HG03025 (cell line): Measurements from ENCODE around the gene DCTD.
"Not testable (repeated sequence)": the region's sequence is repeated elsewhere in the genome, so short reads cannot be mapped to it uniquely, and the experiment has no call there.

Experiments
- ATAC-seq: cut with Tn5 transposase; IDR thresholded peaks from one replicate; pipeline ENCODE4 v1.9.1; 2021; ENCODE audit warnings: mild to moderate bottlenecking, moderate library complexity; ENCODE audit not compliant: unreplicated experiment, low FRiP score

The DCTD gene

GRCh38 chr4:182922501-182923284 lies 5.5 kb upstream of the DCTD start:
- ATAC-seq: no peak

- ATAC-seq: no peak
Measured at GRCh38 chr4:182921608-182922007, 4.4 kb upstream of the DCTD start.

- no peak for ATAC-seq
Measured at GRCh38 chr4:182920676-182921075, 3.5 kb upstream of the DCTD start.

- ATAC-seq: no peak
Measured at GRCh38 chr4:182918791-182919302, 1.7 kb upstream of the DCTD start.

- peak; percentile 25 for ATAC-seq
Measured at GRCh38 chr4:182918044-182918607, 940 bp upstream of the DCTD start.

- peak; percentile 23 for ATAC-seq
Measured at GRCh38 chr4:182916483-182917181, 554 bp downstream of the DCTD start.

- ATAC-seq: no peak
Measured at GRCh38 chr4:182914357-182914756, 2.8 kb downstream of the DCTD start.

- ATAC-seq: no peak
Measured at GRCh38 chr4:182913621-182914020, 3.6 kb downstream of the DCTD start.

- ATAC-seq: no peak
Measured at GRCh38 chr4:182913036-182913435, 4.2 kb downstream of the DCTD start.

- ATAC-seq: no peak
Measured at GRCh38 chr4:182908124-182908523, 9.1 kb downstream of the DCTD start.

GRCh38 chr4:182907396-182907795 lies 9.8 kb downstream of the DCTD start:
- no peak for ATAC-seq

GRCh38 chr4:182906786-182907185 lies 10.4 kb downstream of the DCTD start:
- no peak for ATAC-seq

- no peak for ATAC-seq
Measured at GRCh38 chr4:182905038-182905437, 12.1 kb downstream of the DCTD start.

- ATAC-seq: no peak
Measured at GRCh38 chr4:182904211-182904761, 12.9 kb downstream of the DCTD start.

GRCh38 chr4:182903013-182903412 lies 14.2 kb downstream of the DCTD start:
- no peak for ATAC-seq

- ATAC-seq: no peak
Measured at GRCh38 chr4:182901337-182901736, 15.8 kb downstream of the DCTD start.

GRCh38 chr4:182900021-182900420 lies 17.2 kb downstream of the DCTD start:
- ATAC-seq: not testable (repeated sequence)

GRCh38 chr4:182898479-182898799 lies 18.7 kb downstream of the DCTD start:
- ATAC-seq: no peak

- no peak for ATAC-seq
Measured at GRCh38 chr4:182897601-182898478, 19.3 kb downstream of the DCTD start.

- no peak for ATAC-seq
Measured at GRCh38 chr4:182896421-182896820, 20.8 kb downstream of the DCTD start.
